ENCODE measurements around the gene KRT6B.

DNA sequence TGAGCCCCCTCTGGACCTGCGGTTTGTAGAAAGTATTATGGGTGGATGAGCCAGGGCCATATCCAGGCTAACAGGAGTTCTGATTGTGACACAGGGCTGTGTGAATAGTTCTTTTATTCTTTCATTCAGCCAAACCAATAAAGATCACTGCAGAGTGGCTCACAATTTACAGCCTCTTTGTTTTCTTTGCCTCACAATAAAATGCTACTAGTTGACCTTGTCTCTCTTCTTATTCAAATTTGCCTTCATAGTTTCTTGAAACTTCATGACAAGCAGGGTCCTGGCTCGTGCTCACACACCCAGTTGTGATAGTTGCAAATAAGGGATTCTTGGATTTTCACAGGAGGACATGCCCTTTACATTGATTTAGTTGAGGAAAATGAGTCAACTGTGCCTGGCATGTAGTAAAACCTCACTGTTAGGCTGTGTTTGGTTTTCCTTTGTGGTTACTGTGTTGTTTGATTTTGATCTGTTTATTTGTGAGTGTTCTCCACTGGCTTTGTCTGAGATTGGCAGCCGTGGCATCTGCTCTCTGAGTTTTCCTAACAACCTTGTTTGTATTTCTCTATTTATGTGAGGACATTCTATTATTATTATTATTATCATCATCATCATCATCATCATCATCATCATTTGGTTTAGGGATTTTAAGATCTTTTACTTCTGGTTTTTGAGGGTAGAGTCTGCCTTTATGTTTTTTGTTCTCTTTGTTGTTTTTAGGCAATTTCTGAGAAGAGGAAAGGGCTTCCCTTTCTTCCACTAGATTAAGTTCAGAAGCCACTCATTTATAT lies 2.7 kb upstream of the KRT6B start:
- TF ChIP-seq EZH2phosphoT487 (IDR thresholded peaks at IDR 0.05; ENCODE audit: low read length) (no peak), EZH2 (optimal IDR thresholded peaks at IDR 0.05; ENCODE audit: low read depth, low read length) (no peak)
- TF ChIP-seq, protein P1, sequence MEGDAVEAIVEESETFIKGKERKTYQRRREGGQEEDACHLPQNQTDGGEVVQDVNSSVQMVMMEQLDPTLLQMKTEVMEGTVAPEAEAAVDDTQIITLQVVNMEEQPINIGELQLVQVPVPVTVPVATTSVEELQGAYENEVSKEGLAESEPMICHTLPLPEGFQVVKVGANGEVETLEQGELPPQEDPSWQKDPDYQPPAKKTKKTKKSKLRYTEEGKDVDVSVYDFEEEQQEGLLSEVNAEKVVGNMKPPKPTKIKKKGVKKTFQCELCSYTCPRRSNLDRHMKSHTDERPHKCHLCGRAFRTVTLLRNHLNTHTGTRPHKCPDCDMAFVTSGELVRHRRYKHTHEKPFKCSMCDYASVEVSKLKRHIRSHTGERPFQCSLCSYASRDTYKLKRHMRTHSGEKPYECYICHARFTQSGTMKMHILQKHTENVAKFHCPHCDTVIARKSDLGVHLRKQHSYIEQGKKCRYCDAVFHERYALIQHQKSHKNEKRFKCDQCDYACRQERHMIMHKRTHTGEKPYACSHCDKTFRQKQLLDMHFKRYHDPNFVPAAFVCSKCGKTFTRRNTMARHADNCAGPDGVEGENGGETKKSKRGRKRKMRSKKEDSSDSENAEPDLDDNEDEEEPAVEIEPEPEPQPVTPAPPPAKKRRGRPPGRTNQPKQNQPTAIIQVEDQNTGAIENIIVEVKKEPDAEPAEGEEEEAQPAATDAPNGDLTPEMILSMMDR (IDR thresholded peaks at IDR 0.05; ENCODE audit: low read length): no peak

Measured in MM.1S (cell line).